RWPE1 (cell line): ENCODE data around the gene DCAF17.

Experiments used
- CTCF ChIA-PET: fragments of 350-600 bp; sonication (Branson Sonifier 250); formaldehyde crosslinking; extraction: SDS; loops from one replicate; lab custom pipeline; 2021; lab: Yijun Ruan, JAX
- POLR2A ChIA-PET: fragments of 400-600 bp; formaldehyde crosslinking; extraction: SDS; loops from one replicate; lab custom pipeline; 2020; ENCODE audit warnings: antibody characterized with exemption; ENCODE audit not compliant: low non-redundant PET; lab: Yijun Ruan, JAX
- DNase-seq: peaks from one replicate; pipeline ENCODE4 v3.0.0; 2012; ENCODE audit warnings: low spot score
- H3K27ac ChIP-seq: fragments of 450-650 bp; 2 replicates; pipeline ENCODE4 v1.5.1; 2017
- CTCF ChIP-seq: fragments of 450-650 bp; conservative IDR thresholded peaks from 2 replicates; pipeline ENCODE4 v1.5.1; 2017; ENCODE audit warnings: low read depth, mild to moderate bottlenecking

Gene DCAF17

GRCh38 chr2:171480908-171481307 is 46.9 kb downstream of the DCAF17 start:
- ChIA-PET POLR2A (no interaction called here), CTCF (no interaction called here)
- DNase-seq = no peak
- no peak for TF ChIP-seq CTCF
- no peak overlapping the region for H3K27ac ChIP-seq

GRCh38 chr2:171482308-171482707 is 48.3 kb downstream of the DCAF17 start:
- no peak for DNase-seq
- TF ChIP-seq CTCF = no peak
- ChIA-PET CTCF (interaction anchor here (0.7 kb wide), 1 partner anchor 11 kb away, joined by 4 read pairs; no protein-coding TSS in a partner anchor), POLR2A (no interaction called here)
- H3K27ac ChIP-seq = no peak overlapping the region

- no peak for DNase-seq
- CTCF ChIA-PET = no interaction called here
- TF ChIP-seq CTCF = no peak
- POLR2A ChIA-PET = no interaction called here
- H3K27ac ChIP-seq = no peak overlapping the region
Observed at GRCh38 chr2:171482877-171483276, 48.9 kb downstream of the DCAF17 start.

GRCh38 chr2:171483793-171484192 is 49.8 kb downstream of the DCAF17 start:
- no peak for TF ChIP-seq CTCF
- ChIA-PET POLR2A (no interaction called here), CTCF (no interaction called here)
- H3K27ac ChIP-seq = no peak overlapping the region
- DNase-seq = no peak

- TF ChIP-seq CTCF = no peak
Observed at GRCh38 chr2:171485116-171485515, 51.1 kb downstream of the DCAF17 start.

GRCh38 chr2:171487201-171487600 is 53.2 kb downstream of the DCAF17 start:
- no peak for TF ChIP-seq CTCF
- DNase-seq = no peak

More at GRCh38 chr2:171485116-171485515, 51.1 kb downstream of the DCAF17 start:
- no peak for DNase-seq
- POLR2A ChIA-PET = no interaction called here
- no peak overlapping the region for H3K27ac ChIP-seq
- CTCF ChIA-PET = interaction anchor here (0.6 kb wide), 1 partner anchor 1060 kb away, joined by 3 read pairs; no protein-coding TSS in a partner anchor

More at GRCh38 chr2:171487201-171487600, 53.2 kb downstream of the DCAF17 start:
- no peak overlapping the region for H3K27ac ChIP-seq
- CTCF ChIA-PET = no interaction called here
- POLR2A ChIA-PET = no interaction called here
